CD8-positive, alpha-beta memory T cell (primary cell): ENCODE results near the gene FBXO22. TPM values are rescaled to one million over a fixed set of nuclear protein-coding genes. Genes with fewer than 3 reads are reported as not detected.

Experiments
- CTCF ChIA-PET: fragments of 350-600 bp; sonication (Branson Sonifier 250); formaldehyde crosslinking; loops from one replicate; lab custom pipeline; 2021; ENCODE audit warnings: antibody characterized with exemption; lab: Charles Lee
- POLR2A ChIA-PET: fragments of 350-600 bp; sonication (Branson Sonifier 250); formaldehyde crosslinking; loops from one replicate; lab custom pipeline; 2021; ENCODE audit warnings: antibody characterized with exemption; lab: Charles Lee
- DNase-seq, 5 donors: peaks; one replicate each; pipeline versions ENCODE4 v3.0.0 to v3.0.0-alpha.2; 2020 to 2022; ENCODE audit warnings: mixed read lengths in 1 of 5
- H3K27ac ChIP-seq: one replicate; pipeline ENCODE4 v1.7.0; 2013; ENCODE audit warnings: low read depth, mild to moderate bottlenecking, low read length, moderate library complexity
- H3K27me3 ChIP-seq: 2 replicates; pipeline ENCODE4 v1.7.0; 2013; ENCODE audit warnings: low read length, mild to moderate bottlenecking; ENCODE audit not compliant: insufficient read depth, poor library complexity, severe bottlenecking
- H3K36me3 ChIP-seq: 2 replicates; pipeline ENCODE4 v1.7.0; 2013; ENCODE audit warnings: mild to moderate bottlenecking, low read length, moderate library complexity; ENCODE audit not compliant: insufficient read depth
- H3K4me1 ChIP-seq: 2 replicates; pipeline ENCODE4 v1.7.0; 2013; ENCODE audit warnings: mild to moderate bottlenecking, low read length, moderate library complexity; ENCODE audit not compliant: insufficient read depth
- H3K4me3 ChIP-seq: 2 replicates; pipeline ENCODE4 v1.7.0; 2013; ENCODE audit warnings: mild to moderate bottlenecking, low read length
- H3K9me3 ChIP-seq: 2 replicates; pipeline ENCODE4 v1.7.0; 2013; ENCODE audit warnings: mild to moderate bottlenecking, low read length
- H3K27ac Mint-ChIP-seq, 8 donors: one replicate each; pipeline ENCODE4 v1.8.0; 2020 to 2021; ENCODE audit warnings: mixed read lengths in 8 of 8, mild to moderate bottlenecking in 6 of 8, inconsistent platforms in 3 of 8, moderate library complexity in 3 of 8
- H3K27me3 Mint-ChIP-seq, 2 donors: one replicate each; pipeline ENCODE4 v1.8.0; 2020 to 2021; ENCODE audit warnings: mixed read lengths in 2 of 2, mild to moderate bottlenecking in 1 of 2, moderate library complexity in 1 of 2
- H3K36me3 Mint-ChIP-seq, 3 donors: one replicate each; pipeline ENCODE4 v1.8.0; 2020 to 2021; ENCODE audit warnings: mixed read lengths in 3 of 3, inconsistent platforms in 1 of 3, mild to moderate bottlenecking in 1 of 3
- H3K4me1 Mint-ChIP-seq, 3 donors: one replicate each; pipeline ENCODE4 v1.8.0; 2020 to 2021; ENCODE audit warnings: mixed read lengths in 3 of 3, inconsistent platforms in 1 of 3, mild to moderate bottlenecking in 1 of 3
- H3K4me3 Mint-ChIP-seq, 7 donors: one replicate each; pipeline ENCODE4 v1.8.0; 2020 to 2021; ENCODE audit warnings: mixed read lengths in 7 of 7, mild to moderate bottlenecking in 6 of 7, moderate library complexity in 4 of 7, inconsistent platforms in 2 of 7
- H3K9me3 Mint-ChIP-seq, 5 donors: one replicate each; pipeline ENCODE4 v1.8.0; 2020 to 2022; ENCODE audit warnings: mixed read lengths in 5 of 5, mild to moderate bottlenecking in 3 of 5, moderate library complexity in 2 of 5, inconsistent platforms in 1 of 5
- polyA plus RNA-seq: library from polyadenylated mRNA; unstranded; fragments of 300-500 nt; fragmentation: Illumina TruSeq; gene quantifications from one replicate; pipeline ENCODE4 v1.2.3, GENCODE V29; 2021
- total RNA-seq, 2 experiments: library from RNA; stranded (reverse); gene quantifications; one replicate each; pipeline ENCODE4 v1.2.3, GENCODE V29; 2021

FBXO22 gene
- total and polyA plus RNA-seq, 3 experiments from 2014 or later, result 14.2 to 60.4 (median 57.8) TPM

- H3K4me1 ChIP-seq, result peaks cover 3% of the 10 kb centered on the region
- ChIA-PET CTCF (interaction anchor here (1.4 kb wide), 1 partner anchor 10 kb away, joined by 3 read pairs; no protein-coding TSS in a partner anchor), POLR2A (no interaction called here)
- Mint-ChIP-seq H3K4me3 (no peak overlapping the region), H3K27ac (peak overlapping the region in 2 of 8 donors; percentile 20 to 53), H3K4me1 (peaks cover 34 to 45% (median 35%) of the 10 kb centered on the region in 3 donors), H3K9me3 (no peaks in the 10 kb centered on the region), H3K36me3 (peaks cover 22 to 75% (median 33%) of the 10 kb centered on the region in 3 donors), H3K27me3 (no peaks in the 10 kb centered on the region)
- H3K27ac ChIP-seq, result no peak overlapping the region
- no peak for DNase-seq
- H3K9me3 ChIP-seq, result no peaks in the 10 kb centered on the region
- no peaks in the 10 kb centered on the region for H3K27me3 ChIP-seq
- H3K36me3 ChIP-seq, result peaks cover 6% of the 10 kb centered on the region
- no peak overlapping the region for H3K4me3 ChIP-seq
These were observed 26.3 kb downstream of the FBXO22 start for GRCh38 chr15:75929799-75930565.

GRCh38 chr15:75930866-75931265 lies 27.2 kb downstream of the FBXO22 start:
- Histone ChIP-seq H3K27me3 (no peaks in the 10 kb centered on the region), H3K4me3 (no peak overlapping the region), H3K9me3 (no peaks in the 10 kb centered on the region), H3K36me3 (peaks cover 6% of the 10 kb centered on the region), H3K27ac (no peak overlapping the region), H3K4me1 (no peaks in the 10 kb centered on the region)
- H3K27me3 Mint-ChIP-seq, result no peaks in the 10 kb centered on the region
- ChIA-PET CTCF (no interaction called here), POLR2A (no interaction called here)
- H3K27ac Mint-ChIP-seq, result no peak overlapping the region
- peaks cover 28 to 37% (median 29%) of the 10 kb centered on the region in 3 donors for H3K4me1 Mint-ChIP-seq
- no peak overlapping the region for H3K4me3 Mint-ChIP-seq
- H3K36me3 Mint-ChIP-seq, result peaks cover 24 to 76% (median 30%) of the 10 kb centered on the region in 3 donors
- no peak for DNase-seq
- H3K9me3 Mint-ChIP-seq, result no peaks in the 10 kb centered on the region

GRCh38 chr15:75942464-75942863 lies 38.8 kb downstream of the FBXO22 start:
- Mint-ChIP-seq H3K36me3 (peaks cover 7 to 14% (median 10%) of the 10 kb centered on the region in 3 donors), H3K27ac (no peak overlapping the region), H3K4me3 (no peak overlapping the region), H3K9me3 (peaks cover 0 to 10% (median 8%) of the 10 kb centered on the region in 5 donors), H3K4me1 (no peaks in the 10 kb centered on the region), H3K27me3 (peaks cover 6 to 14% of the 10 kb centered on the region in 2 donors)
- DNase-seq, result no peak
- Histone ChIP-seq H3K36me3 (no peaks in the 10 kb centered on the region), H3K27me3 (no peaks in the 10 kb centered on the region), H3K9me3 (no peaks in the 10 kb centered on the region), H3K4me1 (no peaks in the 10 kb centered on the region), H3K27ac (no peak overlapping the region), H3K4me3 (no peak overlapping the region)
- ChIA-PET POLR2A (no interaction called here), CTCF (no interaction called here)

GRCh38 chr15:75943246-75943645 lies 39.6 kb downstream of the FBXO22 start:
- no peaks in the 10 kb centered on the region for H3K36me3 ChIP-seq
- H3K27ac ChIP-seq, result no peak overlapping the region
- Mint-ChIP-seq H3K27ac (no peak overlapping the region), H3K4me1 (no peaks in the 10 kb centered on the region), H3K27me3 (peaks cover 9 to 20% of the 10 kb centered on the region in 2 donors), H3K4me3 (no peak overlapping the region), H3K36me3 (peaks cover 4 to 6% (median 5%) of the 10 kb centered on the region in 3 donors), H3K9me3 (peaks cover 0 to 8% (median 6%) of the 10 kb centered on the region in 5 donors)
- H3K4me3 ChIP-seq, result no peak overlapping the region
- ChIA-PET CTCF (no interaction called here), POLR2A (no interaction called here)
- no peaks in the 10 kb centered on the region for H3K9me3 ChIP-seq
- DNase-seq, result no peak
- H3K4me1 ChIP-seq, result no peaks in the 10 kb centered on the region
- H3K27me3 ChIP-seq, result no peaks in the 10 kb centered on the region

- no peak overlapping the region for H3K4me3 ChIP-seq
- Mint-ChIP-seq H3K4me1 (no peaks in the 10 kb centered on the region), H3K27me3 (peaks cover 9 to 24% of the 10 kb centered on the region in 2 donors), H3K27ac (no peak overlapping the region), H3K9me3 (peaks cover 0 to 6% (median 2%) of the 10 kb centered on the region in 5 donors), H3K4me3 (no peak overlapping the region), H3K36me3 (peaks cover 0 to under 1% (median 0%) of the 10 kb centered on the region in 3 donors)
- H3K36me3 ChIP-seq, result no peaks in the 10 kb centered on the region
- no peaks in the 10 kb centered on the region for H3K27me3 ChIP-seq
- H3K9me3 ChIP-seq, result no peaks in the 10 kb centered on the region
- H3K27ac ChIP-seq, result no peak overlapping the region
- no peaks in the 10 kb centered on the region for H3K4me1 ChIP-seq
- no peak for DNase-seq
- ChIA-PET CTCF (no interaction called here), POLR2A (no interaction called here)
These were observed 40.1 kb downstream of the FBXO22 start for GRCh38 chr15:75943713-75944215.

- ChIA-PET POLR2A (no interaction called here), CTCF (no interaction called here)
- H3K4me1 ChIP-seq, result no peaks in the 10 kb centered on the region
- Mint-ChIP-seq H3K27me3 (peaks cover 18 to 33% of the 10 kb centered on the region in 2 donors), H3K4me3 (no peak overlapping the region), H3K36me3 (no peaks in the 10 kb centered on the region), H3K9me3 (peaks cover 0 to 1% (median 0%) of the 10 kb centered on the region in 5 donors), H3K4me1 (no peaks in the 10 kb centered on the region), H3K27ac (no peak overlapping the region)
- H3K9me3 ChIP-seq, result no peaks in the 10 kb centered on the region
- no peak overlapping the region for H3K4me3 ChIP-seq
- no peak overlapping the region for H3K27ac ChIP-seq
- DNase-seq, result no peak
- H3K27me3 ChIP-seq, result no peaks in the 10 kb centered on the region
- H3K36me3 ChIP-seq, result no peaks in the 10 kb centered on the region
These were observed 42.3 kb downstream of the FBXO22 start for GRCh38 chr15:75945953-75946352.

- peaks cover 22 to 42% of the 10 kb centered on the region in 2 donors for H3K27me3 Mint-ChIP-seq
- no peaks in the 10 kb centered on the region for H3K36me3 Mint-ChIP-seq
- Histone ChIP-seq H3K36me3 (no peaks in the 10 kb centered on the region), H3K4me3 (no peak overlapping the region), H3K27ac (no peak overlapping the region), H3K9me3 (no peaks in the 10 kb centered on the region), H3K27me3 (no peaks in the 10 kb centered on the region), H3K4me1 (no peaks in the 10 kb centered on the region)
- POLR2A ChIA-PET, result no interaction called here
- H3K27ac Mint-ChIP-seq, result no peak overlapping the region
- CTCF ChIA-PET, result no interaction called here
- DNase-seq, result no peak
- no peak overlapping the region for H3K4me3 Mint-ChIP-seq
- H3K9me3 Mint-ChIP-seq, result peaks cover 0 to 1% (median 0%) of the 10 kb centered on the region in 5 donors
- H3K4me1 Mint-ChIP-seq, result no peaks in the 10 kb centered on the region
These were observed 43.4 kb downstream of the FBXO22 start for GRCh38 chr15:75947092-75947491.

- ChIA-PET POLR2A (no interaction called here), CTCF (no interaction called here)
- no peaks in the 10 kb centered on the region for H3K27me3 ChIP-seq
- Mint-ChIP-seq H3K27me3 (peaks cover 30 to 56% of the 10 kb centered on the region in 2 donors), H3K27ac (no peak overlapping the region), H3K36me3 (no peaks in the 10 kb centered on the region), H3K9me3 (peaks cover 0 to 1% (median 0%) of the 10 kb centered on the region in 5 donors), H3K4me3 (no peak overlapping the region), H3K4me1 (peaks cover 4 to 6% (median 5%) of the 10 kb centered on the region in 3 donors)
- no peak for DNase-seq
- no peaks in the 10 kb centered on the region for H3K9me3 ChIP-seq
- no peak overlapping the region for H3K4me3 ChIP-seq
- no peak overlapping the region for H3K27ac ChIP-seq
- H3K36me3 ChIP-seq, result no peaks in the 10 kb centered on the region
- no peaks in the 10 kb centered on the region for H3K4me1 ChIP-seq
These were observed 45.2 kb downstream of the FBXO22 start for GRCh38 chr15:75948761-75949296.
